HG03196 (cell line): ENCODE measurements around the gene TCOF1.
"Not testable (repeated sequence)": the region's sequence is repeated elsewhere in the genome, so short reads cannot be mapped to it uniquely, and the experiment has no call there.

ENCODE experiments used
- ATAC-seq: cut with Tn5 transposase; IDR thresholded peaks from one replicate; pipeline ENCODE4 v1.9.1; 2021; ENCODE audit not compliant: unreplicated experiment

The TCOF1 gene

DNA sequence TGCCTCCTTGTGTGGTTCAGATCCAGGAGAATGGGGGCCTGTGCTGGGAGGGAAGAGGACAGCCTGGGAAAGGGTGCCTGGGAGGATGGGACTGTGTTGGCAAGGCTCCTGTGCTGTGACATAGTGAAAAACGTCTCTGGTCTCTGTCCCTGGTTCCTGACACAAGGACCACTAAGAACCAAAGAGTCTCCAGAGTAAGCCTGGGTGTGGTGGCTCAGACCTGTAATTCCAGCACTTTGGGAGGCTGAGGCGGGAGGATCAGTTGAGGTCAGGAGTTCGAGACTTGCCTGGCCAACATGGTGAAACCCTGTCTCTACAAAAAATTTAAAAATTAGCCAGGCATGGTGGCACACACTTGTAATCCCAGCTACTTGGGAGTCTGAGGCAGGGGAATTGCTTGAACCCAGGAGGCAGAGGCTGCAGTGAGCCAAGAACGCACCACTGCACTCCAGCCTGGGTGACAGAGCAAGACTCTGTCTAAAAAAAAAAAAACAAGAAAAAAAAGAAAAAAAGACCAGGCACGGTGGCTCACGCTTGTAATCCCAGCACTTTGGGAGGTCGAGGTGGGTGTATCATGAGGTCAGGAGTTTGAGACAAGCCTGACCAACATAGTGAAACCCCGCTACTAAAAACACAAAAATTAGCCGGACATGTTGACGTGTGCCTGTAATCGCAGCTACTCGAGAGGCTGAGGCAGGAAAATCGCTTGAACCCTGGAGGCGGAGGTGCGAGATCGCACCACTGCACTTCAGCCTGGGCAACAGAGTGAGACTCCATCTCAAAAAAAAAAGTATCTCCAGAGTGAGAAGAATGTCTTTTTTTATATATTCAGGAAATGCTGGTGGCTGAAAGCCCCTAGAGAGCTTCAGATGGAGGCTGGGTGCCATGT lies 56.6 kb downstream of the TCOF1 start:
- not testable (repeated sequence) for ATAC-seq

GRCh38 chr5:150419630-150420270 lies 62.3 kb downstream of the TCOF1 start:
- no peak for ATAC-seq

DNA sequence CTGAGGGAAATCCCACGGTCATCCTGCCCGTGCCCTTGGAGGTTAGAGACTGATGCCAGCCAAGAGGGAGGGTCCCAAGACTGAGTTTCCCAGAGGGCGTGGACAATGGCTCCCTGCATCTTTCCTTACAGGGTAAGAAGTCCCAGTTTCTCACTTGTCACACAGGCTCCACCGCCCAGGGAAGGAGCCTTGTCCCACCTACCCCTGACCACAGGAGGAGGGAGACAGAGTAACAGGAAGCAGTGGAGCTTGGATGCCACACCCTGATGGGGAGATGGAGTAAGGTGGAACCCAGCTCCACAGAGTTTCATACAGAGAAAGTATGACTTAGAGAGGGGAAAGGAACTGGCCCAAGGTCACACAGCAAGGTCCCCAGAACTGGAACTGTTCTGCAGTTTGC lies 64.6 kb downstream of the TCOF1 start:
- ATAC-seq = no peak

- no peak for ATAC-seq
These were observed 65.3 kb downstream of the TCOF1 start for GRCh38 chr5:150422758-150423157.

DNA sequence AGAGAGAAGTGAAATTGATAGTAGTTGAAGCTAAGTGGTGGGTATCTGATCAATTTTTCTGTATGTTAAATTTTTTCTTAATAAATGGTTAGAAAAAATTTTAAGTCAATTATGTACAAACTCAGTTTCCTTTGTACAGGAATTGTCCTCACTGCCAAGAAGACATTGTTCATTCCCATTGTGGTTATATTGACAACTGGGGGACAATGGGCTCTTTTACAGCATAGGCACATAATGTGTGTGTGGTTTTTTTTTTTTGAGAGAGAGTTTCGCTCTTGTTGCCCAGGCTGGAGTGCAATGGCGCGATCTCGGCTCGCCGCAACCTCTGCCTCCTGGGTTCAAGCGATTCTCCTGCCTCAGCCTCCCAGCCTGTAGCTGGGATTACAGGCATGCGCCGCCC lies 68.7 kb downstream of the TCOF1 start:
- ATAC-seq = not testable (repeated sequence)

DNA sequence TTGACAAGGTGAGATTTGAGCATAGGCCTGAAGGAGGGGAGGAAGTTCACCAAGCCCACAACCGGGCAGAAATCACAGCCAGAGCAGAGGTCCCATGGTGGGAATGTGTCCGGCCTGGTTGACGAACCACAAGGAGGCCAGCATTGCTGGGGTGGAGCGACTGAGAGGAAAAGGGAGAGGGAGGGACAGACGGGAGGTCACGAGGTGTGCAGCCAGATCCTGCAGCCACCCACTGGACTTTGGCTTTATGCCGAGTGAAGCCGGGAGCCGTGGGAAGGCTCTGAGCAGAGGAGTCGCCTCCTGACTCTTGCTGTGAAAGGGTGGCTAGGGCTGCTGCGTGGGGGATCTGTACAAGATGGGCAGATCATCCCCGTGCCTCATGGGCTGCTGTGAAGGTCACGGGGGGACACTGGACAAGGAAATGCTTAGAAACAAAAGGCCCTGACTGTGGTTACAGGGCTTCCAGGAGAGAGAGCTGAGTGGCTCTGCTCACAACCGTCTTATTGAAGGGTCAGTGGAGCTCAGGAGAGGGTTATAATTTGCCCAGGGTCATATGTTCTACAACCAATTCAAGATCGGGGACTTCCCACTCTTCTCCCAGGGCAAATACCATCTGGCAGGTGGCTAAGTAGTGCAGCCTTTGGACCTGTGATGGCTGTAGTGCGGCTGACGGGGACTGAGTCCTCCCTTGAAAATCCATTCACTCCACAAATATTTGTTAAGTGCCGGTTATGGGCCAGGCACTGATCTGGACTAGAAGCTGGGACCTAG lies 70.8 kb downstream of the TCOF1 start:
- no peak for ATAC-seq

DNA sequence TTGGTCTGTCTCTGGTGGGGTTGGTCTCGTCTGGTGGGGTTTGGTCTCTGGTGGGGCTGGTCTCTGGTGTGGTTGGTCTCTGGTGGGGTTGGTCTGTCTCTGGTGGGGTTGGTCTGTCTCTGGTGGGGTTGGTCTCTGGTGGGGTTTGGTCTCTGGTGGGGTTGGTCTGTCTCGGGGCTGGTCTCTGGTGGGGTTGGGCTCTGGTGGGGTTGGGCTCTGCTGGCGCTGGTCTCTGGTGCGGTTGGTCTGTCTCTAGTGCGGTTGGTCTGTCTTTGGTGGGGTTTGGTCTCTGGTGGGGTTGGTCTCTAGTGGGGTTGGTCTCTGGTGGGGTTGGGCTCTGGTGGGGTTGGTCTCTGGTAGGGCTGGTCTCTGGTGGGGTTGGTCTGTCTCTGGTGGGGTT lies 71.5 kb downstream of the TCOF1 start:
- ATAC-seq = no peak

- no peak for ATAC-seq
These were observed 71.9 kb downstream of the TCOF1 start for GRCh38 chr5:150429410-150429873.

- ATAC-seq = no peak
These were observed 73.6 kb downstream of the TCOF1 start for GRCh38 chr5:150431048-150431447.

DNA sequence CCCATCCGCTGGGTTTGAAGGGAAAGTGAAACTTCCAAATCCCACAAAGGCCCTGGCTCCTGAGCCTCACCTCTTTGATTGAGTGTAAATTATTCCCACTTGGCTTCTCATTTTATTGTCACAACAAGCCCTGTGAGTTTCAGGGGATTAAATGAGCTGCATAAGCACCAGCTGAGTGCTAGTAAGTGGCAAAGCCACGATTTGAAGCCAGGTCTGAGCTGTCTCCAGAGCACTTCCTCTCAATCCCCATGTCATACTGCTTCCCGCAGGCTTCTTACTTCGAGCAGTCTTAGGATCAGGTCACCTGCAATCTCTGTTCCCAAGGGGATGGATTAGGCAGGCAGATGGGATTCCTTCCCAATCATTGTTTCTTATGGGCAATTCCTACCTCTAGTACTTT lies 74.1 kb downstream of the TCOF1 start:
- no peak for ATAC-seq

DNA sequence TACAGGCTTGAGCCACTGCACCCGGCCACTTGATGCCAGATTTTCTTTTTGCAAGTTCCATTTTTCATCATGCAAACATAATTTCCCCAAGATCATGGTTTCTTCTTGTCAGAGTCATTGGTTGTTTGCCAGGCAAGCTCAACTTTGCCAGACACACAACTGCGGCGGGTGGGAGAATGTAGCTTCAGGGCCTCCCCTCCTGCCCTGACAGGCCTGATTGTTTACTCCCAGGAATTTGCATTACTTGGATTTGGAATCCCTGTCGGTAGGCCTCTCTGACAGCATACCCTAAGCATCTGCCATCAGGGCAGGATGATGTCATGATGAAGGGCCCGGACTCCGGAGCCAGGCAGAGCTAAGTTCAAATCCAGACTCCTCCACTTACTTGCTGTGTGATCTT lies 77.0 kb downstream of the TCOF1 start:
- ATAC-seq = no peak

DNA sequence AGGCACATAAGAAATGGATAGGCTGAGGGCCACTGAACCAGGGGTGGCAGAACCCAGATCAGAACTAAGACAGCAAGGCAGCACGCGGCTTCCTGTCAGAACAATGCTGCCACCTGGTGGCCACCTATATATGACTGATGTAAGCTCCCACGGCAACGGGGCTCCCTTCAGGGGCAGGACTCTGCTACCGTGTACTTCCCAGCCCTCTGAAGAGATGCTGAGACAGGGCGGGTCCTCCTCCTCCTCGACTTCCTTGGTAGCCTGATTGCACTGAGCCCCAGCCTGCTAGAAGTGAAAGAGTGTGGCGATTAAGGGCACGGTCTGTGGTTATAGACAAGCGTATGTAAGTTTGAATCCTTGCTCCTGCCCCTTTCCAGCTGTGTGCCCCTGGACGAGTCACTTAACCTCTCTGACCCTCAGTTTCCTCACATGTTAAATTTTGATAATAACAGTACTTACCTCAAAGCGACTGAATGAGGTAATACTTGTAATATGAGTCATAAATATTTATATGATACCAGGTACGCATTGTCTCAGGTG lies 78.7 kb downstream of the TCOF1 start:
- peak; percentile 88 for ATAC-seq

- ATAC-seq = no peak
These were observed 81.5 kb downstream of the TCOF1 start for GRCh38 chr5:150438873-150439546.

- ATAC-seq = no peak
These were observed 83.7 kb downstream of the TCOF1 start for GRCh38 chr5:150440948-150441812.

- ATAC-seq = no peak
These were observed 84.6 kb downstream of the TCOF1 start for GRCh38 chr5:150441813-150442698.

DNA sequence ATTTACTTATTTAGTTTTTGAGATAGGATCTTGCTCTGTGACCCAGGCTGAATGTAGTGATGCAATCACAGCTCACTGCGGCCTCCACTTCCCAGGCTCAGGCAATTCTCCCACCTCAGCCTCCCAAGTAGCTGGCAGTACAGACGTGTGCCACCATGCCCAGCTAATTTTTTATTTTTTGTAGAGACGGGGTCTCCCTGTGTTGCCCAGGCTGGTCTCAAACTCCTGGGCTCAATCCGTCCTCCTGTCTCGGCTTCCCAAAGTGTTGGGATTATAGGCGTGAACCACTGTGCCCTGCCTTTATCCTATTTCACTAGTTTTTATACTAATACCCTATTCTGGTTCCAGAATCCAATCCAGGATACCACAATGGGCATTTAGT lies 85.2 kb downstream of the TCOF1 start:
- ATAC-seq = no peak

- ATAC-seq = no peak
These were observed 86.0 kb downstream of the TCOF1 start for GRCh38 chr5:150443242-150444075.

- ATAC-seq = no peak
These were observed 87.3 kb downstream of the TCOF1 start for GRCh38 chr5:150444770-150445169.
